RWPE2 (cell line): ENCODE results near the gene TRIM29.

ENCODE experiments used
- ATAC-seq: fragments of 200-7000 bp; cut with Tn5 transposase; 3 replicates; pipeline ENCODE4 v1.9.1; 2021; ENCODE audit warnings: low read depth
- DNase-seq: peaks from one replicate; pipeline ENCODE4 v3.0.0-alpha.2; 2020; ENCODE audit warnings: low spot score
- H3K27ac ChIP-seq: fragments of 450-650 bp; 2 replicates; pipeline ENCODE4 v1.5.1; 2017; ENCODE audit warnings: mild to moderate bottlenecking; ENCODE audit not compliant: poor library complexity, severe bottlenecking
- H3K27me3 ChIP-seq: fragments of 250-450 bp; sonication (Bioruptor Pico); 2 replicates; pipeline ENCODE4 v1.5.1; 2021; ENCODE audit warnings: mild to moderate bottlenecking, moderate library complexity; ENCODE audit not compliant: insufficient read depth, poor library complexity, severe bottlenecking
- H3K36me3 ChIP-seq: fragments of 250-450 bp; sonication (Bioruptor Pico); 2 replicates; pipeline ENCODE4 v1.5.1; 2020; ENCODE audit warnings: low read depth, mild to moderate bottlenecking, moderate library complexity
- H3K4me1 ChIP-seq: fragments of 250-450 bp; sonication (Bioruptor Pico); 2 replicates; pipeline ENCODE4 v1.5.1; 2021; ENCODE audit warnings: mild to moderate bottlenecking, moderate library complexity; ENCODE audit not compliant: insufficient read depth, poor library complexity, severe bottlenecking
- H3K4me3 ChIP-seq: fragments of 250-450 bp; sonication (Bioruptor Pico); 2 replicates; pipeline ENCODE4 v1.5.1; 2021; ENCODE audit warnings: mild to moderate bottlenecking, moderate library complexity; ENCODE audit not compliant: severe bottlenecking
- H3K9me3 ChIP-seq: fragments of 250-450 bp; sonication (Bioruptor Pico); 2 replicates; pipeline ENCODE4 v1.5.1; 2021; ENCODE audit warnings: mild to moderate bottlenecking, moderate library complexity; ENCODE audit not compliant: severe bottlenecking
- CTCF ChIP-seq: fragments of 450-650 bp; IDR thresholded peaks from one replicate; pipeline ENCODE4 v1.5.1; 2017; ENCODE audit warnings: mild to moderate bottlenecking, moderate library complexity; ENCODE audit not compliant: poor library complexity, severe bottlenecking

Gene TRIM29

GRCh38 chr11:120142441-120143100, 4.7 kb upstream of the TRIM29 start:
- no peaks in the 10 kb centered on the region for H3K27me3 ChIP-seq
- TF ChIP-seq CTCF: no peak
- ATAC-seq: no peak
- no peaks in the 10 kb centered on the region for H3K9me3 ChIP-seq
- H3K4me1 ChIP-seq: no peaks in the 10 kb centered on the region
- no peak overlapping the region for H3K27ac ChIP-seq
- no peak for DNase-seq
- no peak overlapping the region for H3K4me3 ChIP-seq
- no peaks in the 10 kb centered on the region for H3K36me3 ChIP-seq

GRCh38 chr11:120141768-120142423, 4.0 kb upstream of the TRIM29 start:
- Histone ChIP-seq H3K36me3 (no peaks in the 10 kb centered on the region), H3K9me3 (no peaks in the 10 kb centered on the region), H3K4me3 (no peak overlapping the region), H3K27me3 (no peaks in the 10 kb centered on the region), H3K4me1 (no peaks in the 10 kb centered on the region), H3K27ac (no peak overlapping the region)
- TF ChIP-seq CTCF: no peak
- ATAC-seq (no peak), DNase-seq (no peak)

GRCh38 chr11:120141113-120141767, 3.3 kb upstream of the TRIM29 start:
- H3K4me3 ChIP-seq: no peak overlapping the region
- no peaks in the 10 kb centered on the region for H3K9me3 ChIP-seq
- DNase-seq: no peak
- no peak for TF ChIP-seq CTCF
- H3K36me3 ChIP-seq: peaks cover under 1% of the 10 kb centered on the region
- no peaks in the 10 kb centered on the region for H3K27me3 ChIP-seq
- no peak for ATAC-seq
- H3K27ac ChIP-seq: no peak overlapping the region
- H3K4me1 ChIP-seq: no peaks in the 10 kb centered on the region

- H3K27me3 ChIP-seq: no peaks in the 10 kb centered on the region
- no peak overlapping the region for H3K27ac ChIP-seq
- no peaks in the 10 kb centered on the region for H3K9me3 ChIP-seq
Measured at GRCh38 chr11:120139316-120140069, 1.6 kb upstream of the TRIM29 start.

More at GRCh38 chr11:120139316-120140069, 1.6 kb upstream of the TRIM29 start:
- ATAC-seq (no peak), DNase-seq (peak; percentile 36)
- TF ChIP-seq CTCF: no peak
- Histone ChIP-seq H3K4me1 (peaks cover 1% of the 10 kb centered on the region), H3K4me3 (no peak overlapping the region), H3K36me3 (peaks cover 15% of the 10 kb centered on the region)
